Peyer's patch (tissue), 4 donors: ENCODE results near the gene VPS26A. TPM values are rescaled to one million over a fixed set of nuclear protein-coding genes. Genes with fewer than 3 reads are reported as not detected.

Experiments
- DNase-seq, 3 donors: peaks; one replicate each; pipeline ENCODE4 v3.0.0-alpha.2; 2017 to 2019
- H3K27ac ChIP-seq, 4 donors: fragments of 200-600 bp; sonication (generic); one replicate each; pipeline ENCODE4 v1.5.1; 2016 to 2019
- H3K27me3 ChIP-seq, 2 donors: fragments of 200-600 bp; sonication (generic); one replicate each; pipeline ENCODE4 v1.5.1; 2019
- H3K36me3 ChIP-seq, 3 donors: fragments of 200-600 bp; sonication (generic); one replicate each; pipeline ENCODE4 v1.5.1; 2016 to 2019
- H3K4me1 ChIP-seq, 4 donors: fragments of 200-600 bp; sonication (generic); one replicate each; pipeline ENCODE4 v1.5.1; 2016 to 2019
- H3K4me3 ChIP-seq, 4 donors: fragments of 200-600 bp; sonication (generic); 1 replicate in 3 of 4; 2 replicates in 1 of 4; pipeline ENCODE4 v1.5.1; 2016 to 2019; ENCODE audit warnings: mild to moderate bottlenecking in 1 of 4
- H3K9me3 ChIP-seq, 4 donors: fragments of 200-600 bp; sonication (generic); one replicate each; pipeline ENCODE4 v1.5.1; 2016 to 2019; ENCODE audit warnings: mild to moderate bottlenecking in 1 of 4
- CTCF ChIP-seq, 6 experiments: fragments of 450-650 bp in 4 of 6; fragments of 200-600 bp in 2 of 6; sonication (generic) in 1 of 6; IDR thresholded peaks; one replicate each; pipeline ENCODE4 v1.5.1; 2017 to 2019; ENCODE audit warnings: antibody characterized with exemption in 6 of 6, mild to moderate bottlenecking in 3 of 6, moderate library complexity in 1 of 6
- POLR2A ChIP-seq, 2 donors: fragments of 450-650 bp; IDR thresholded peaks; one replicate each; pipeline ENCODE4 v1.5.1; 2017; ENCODE audit warnings: antibody characterized with exemption in 2 of 2, mild to moderate bottlenecking in 2 of 2, moderate library complexity in 2 of 2
- total RNA-seq, 4 donors: library from RNA; depleted of rRNA; stranded (reverse); fragments of >200 nt; gene quantifications; one replicate each; pipeline ENCODE4 v1.1.0, GENCODE V29; 2016

VPS26A gene
- total RNA-seq, 4 donors from 2014 or later: 18.1 to 71.0 (median 24.8) TPM

- Histone ChIP-seq H3K36me3 (no peaks in the 10 kb centered on the region), H3K27me3 (no peaks in the 10 kb centered on the region), H3K4me1 (no peaks in the 10 kb centered on the region), H3K4me3 (no peak overlapping the region), H3K27ac (no peak overlapping the region), H3K9me3 (no peaks in the 10 kb centered on the region)
- DNase-seq: no peak
- no peak for TF ChIP-seq CTCF (IDR thresholded peaks at IDR 0.05)
- no peak for TF ChIP-seq POLR2A (IDR thresholded peaks at IDR 0.05)
Measured at GRCh38 chr10:69145329-69145728, 21.4 kb downstream of the VPS26A start.

- Histone ChIP-seq H3K36me3 (no peaks in the 10 kb centered on the region), H3K4me3 (no peak overlapping the region), H3K9me3 (no peaks in the 10 kb centered on the region), H3K4me1 (no peaks in the 10 kb centered on the region), H3K27me3 (no peaks in the 10 kb centered on the region), H3K27ac (no peak overlapping the region)
- TF ChIP-seq POLR2A (IDR thresholded peaks at IDR 0.05): no peak
- no peak for TF ChIP-seq CTCF (IDR thresholded peaks at IDR 0.05)
- no peak for DNase-seq
Measured at GRCh38 chr10:69145864-69146263, 21.9 kb downstream of the VPS26A start.

GRCh38 chr10:69146759-69147158, 22.8 kb downstream of the VPS26A start:
- DNase-seq: no peak
- Histone ChIP-seq H3K36me3 (no peaks in the 10 kb centered on the region), H3K4me3 (no peak overlapping the region)

GRCh38 chr10:69151984-69152383, 28.0 kb downstream of the VPS26A start:
- Histone ChIP-seq H3K4me3 (no peak overlapping the region), H3K4me1 (no peaks in the 10 kb centered on the region), H3K9me3 (no peaks in the 10 kb centered on the region), H3K27me3 (no peaks in the 10 kb centered on the region), H3K27ac (no peak overlapping the region), H3K36me3 (no peaks in the 10 kb centered on the region)
- no peak for DNase-seq
- TF ChIP-seq POLR2A (IDR thresholded peaks at IDR 0.05) (no peak), CTCF (IDR thresholded peaks at IDR 0.05) (no peak)

More at GRCh38 chr10:69146759-69147158, 22.8 kb downstream of the VPS26A start:
- TF ChIP-seq POLR2A (IDR thresholded peaks at IDR 0.05) (no peak), CTCF (IDR thresholded peaks at IDR 0.05) (no peak)
- Histone ChIP-seq H3K27ac (no peak overlapping the region), H3K27me3 (no peaks in the 10 kb centered on the region), H3K9me3 (no peaks in the 10 kb centered on the region), H3K4me1 (no peaks in the 10 kb centered on the region)

- H3K4me1 ChIP-seq: no peaks in the 10 kb centered on the region
- H3K27me3 ChIP-seq: no peaks in the 10 kb centered on the region
- H3K4me3 ChIP-seq: no peak overlapping the region
- H3K27ac ChIP-seq: no peak overlapping the region
- TF ChIP-seq POLR2A (IDR thresholded peaks at IDR 0.05) (no peak), CTCF (IDR thresholded peaks at IDR 0.05) (no peak)
- H3K9me3 ChIP-seq: no peaks in the 10 kb centered on the region
- DNase-seq: no peak
- peaks cover 0 to 4% (median 0%) of the 10 kb centered on the region in 3 donors for H3K36me3 ChIP-seq
Measured at GRCh38 chr10:69153227-69153626, 29.2 kb downstream of the VPS26A start.

- H3K27ac ChIP-seq: no peak overlapping the region
- H3K4me3 ChIP-seq: no peak overlapping the region
- H3K4me1 ChIP-seq: no peaks in the 10 kb centered on the region
- no peaks in the 10 kb centered on the region for H3K27me3 ChIP-seq
- TF ChIP-seq POLR2A (IDR thresholded peaks at IDR 0.05): no peak
- TF ChIP-seq CTCF (IDR thresholded peaks at IDR 0.05): no peak
- no peak for DNase-seq
- H3K36me3 ChIP-seq: peaks cover 0 to 44% (median 0%) of the 10 kb centered on the region in 3 donors
- no peaks in the 10 kb centered on the region for H3K9me3 ChIP-seq
Measured at GRCh38 chr10:69160809-69161241, 36.8 kb downstream of the VPS26A start.
